A549 (cell line): Measurements from ENCODE around the gene APLP2.

Experiments used
- BCL3 ChIP-seq: fragments of >200 bp; sonication (Bioruptor Twin); formaldehyde crosslinking; IDR thresholded peaks from 3 replicates; pipeline ENCODE4 v1.6.1; 2016
- CHD2 ChIP-seq: fragments of 150-350 bp; IDR thresholded peaks from 2 replicates; pipeline ENCODE4 v1.6.1; 2014; ENCODE audit warnings: low read length; ENCODE audit not compliant: partially characterized antibody
- CTCF ChIP-seq: fragments of >200 bp; sonication (Bioruptor Twin); formaldehyde crosslinking; IDR thresholded peaks from 3 replicates; pipeline ENCODE4 v1.5.1; 2016
- EP300 ChIP-seq, 2 experiments: fragments of >200 bp; sonication (Bioruptor Twin); formaldehyde crosslinking; IDR thresholded peaks; 2 replicates in 1 of 2; 3 replicates in 1 of 2; pipeline ENCODE4 v1.6.1; 2016 to 2017
- HMGXB4 ChIP-seq: fragments of 250-450 bp; sonication (Bioruptor Pico); IDR thresholded peaks from 2 replicates; pipeline ENCODE4 v1.5.0; 2021; ENCODE audit warnings: mild to moderate bottlenecking, moderate library complexity, borderline replicate concordance
- MAZ ChIP-seq: fragments of 150-350 bp; IDR thresholded peaks from 2 replicates; pipeline ENCODE4 v1.6.1; 2014; ENCODE audit warnings: antibody characterized with exemption, low read depth, low read length, borderline replicate concordance
- POLR2A ChIP-seq: IDR thresholded peaks from 2 replicates; pipeline ENCODE4 v1.6.1; 2012; ENCODE audit warnings: mild to moderate bottlenecking, low read length
- REST ChIP-seq: fragments of 200-600 bp; sonication (generic); IDR thresholded peaks from 2 replicates; pipeline ENCODE4 v1.6.1; 2016; ENCODE audit warnings: antibody characterized with exemption, mild to moderate bottlenecking, moderate library complexity
- SMC3 ChIP-seq: fragments of >200 bp; sonication (Bioruptor Twin); formaldehyde crosslinking; IDR thresholded peaks from 3 replicates; pipeline ENCODE4 v1.6.1; 2018; ENCODE audit warnings: inconsistent platforms

GRCh38 chr11:130145975-130146776, 76.5 kb downstream of the APLP2 start:
- TF ChIP-seq HMGXB4: no peak
- TF ChIP-seq CTCF: peak; percentile 25; the same call in 2 of the 3 replicates
- no peak for TF ChIP-seq MAZ
- no peak for TF ChIP-seq POLR2A
- TF ChIP-seq CHD2: no peak
- no peak for TF ChIP-seq EP300 (IDR thresholded peaks at IDR 0.05)
- no peak for TF ChIP-seq BCL3
- no peak for TF ChIP-seq REST
- peak; percentile 49; the same call in 1 of the 3 replicates for TF ChIP-seq SMC3
